Tibial artery (tissue), 4 donors: Measurements from ENCODE around the gene PKMYT1.

Source experiments
- DNase-seq, 2 donors: peaks; one replicate each; pipeline ENCODE4 v3.0.0-alpha.2; 2019
- H3K27ac ChIP-seq, 2 donors: fragments of 200-600 bp; sonication (generic) in 1 of 2; 1 replicate in 1 of 2; 2 replicates in 1 of 2; pipeline ENCODE4 v1.5.1; 2018 to 2019; ENCODE audit warnings: mild to moderate bottlenecking in 1 of 2
- H3K27me3 ChIP-seq, 2 donors: fragments of 200-600 bp; sonication (generic) in 1 of 2; one replicate each; pipeline versions ENCODE4 v1.5.1 to v1.6.0; 2016 to 2019
- H3K36me3 ChIP-seq, 3 donors: fragments of 200-600 bp; sonication (generic) in 2 of 3; one replicate each; pipeline ENCODE4 v1.5.1; 2016 to 2019; ENCODE audit warnings: mild to moderate bottlenecking in 2 of 3
- H3K4me1 ChIP-seq, 4 donors: fragments of 200-600 bp; sonication (generic) in 2 of 4; 1 replicate in 3 of 4; 2 replicates in 1 of 4; pipeline ENCODE4 v1.5.1; 2016 to 2019
- H3K4me3 ChIP-seq, 2 donors: fragments of 200-600 bp; sonication (generic) in 1 of 2; 1 replicate in 1 of 2; 2 replicates in 1 of 2; pipeline ENCODE4 v1.5.1; 2018 to 2019; ENCODE audit warnings: mild to moderate bottlenecking in 2 of 2
- H3K9me3 ChIP-seq, 3 donors: fragments of 200-600 bp; sonication (generic) in 1 of 3; one replicate each; pipeline ENCODE4 v1.5.1; 2016 to 2019
- CTCF ChIP-seq, 2 experiments: fragments of 200-600 bp in 1 of 2; fragments of 450-650 bp in 1 of 2; IDR thresholded peaks; one replicate each; pipeline ENCODE4 v1.5.1; 2017 to 2019; ENCODE audit warnings: antibody characterized with exemption in 2 of 2, mild to moderate bottlenecking in 1 of 2, moderate library complexity in 1 of 2
- intact Hi-C: fragments of 100-400 bp; cut with DNase I; formaldehyde crosslinking; loops from one replicate; pipeline ENCODE4 v1.15.0; 2023; ENCODE audit warnings: low total_unique reads

The PKMYT1 gene

GRCh38 chr16:2955438-2955778, 24.8 kb downstream of the PKMYT1 start:
- Histone ChIP-seq H3K4me1 (no peaks in the 10 kb centered on the region), H3K36me3 (no peaks in the 10 kb centered on the region), H3K27ac (no peak overlapping the region), H3K4me3 (no peak overlapping the region), H3K27me3 (peaks cover 0 to 54% of the 10 kb centered on the region in 2 donors), H3K9me3 (no peaks in the 10 kb centered on the region)
- DNase-seq = no peak
- intact Hi-C loops = no loop called here
- no peak for TF ChIP-seq CTCF (IDR thresholded peaks at IDR 0.05)

GRCh38 chr16:2954656-2955381, 25.4 kb downstream of the PKMYT1 start:
- no peaks in the 10 kb centered on the region for H3K9me3 ChIP-seq
- H3K27ac ChIP-seq = no peak overlapping the region
- no peak overlapping the region for H3K4me3 ChIP-seq
- intact Hi-C loops = no loop called here
- DNase-seq = no peak
- TF ChIP-seq CTCF (IDR thresholded peaks at IDR 0.05) = no peak
- no peaks in the 10 kb centered on the region for H3K4me1 ChIP-seq
- H3K36me3 ChIP-seq = peaks cover 0 to 4% (median 2%) of the 10 kb centered on the region in 3 donors
- H3K27me3 ChIP-seq = peaks cover 0 to 48% of the 10 kb centered on the region in 2 donors

- no peak overlapping the region for H3K4me3 ChIP-seq
- intact Hi-C loops = no loop called here
- H3K36me3 ChIP-seq = peaks cover 5 to 12% (median 10%) of the 10 kb centered on the region in 3 donors
- H3K4me1 ChIP-seq = no peaks in the 10 kb centered on the region
- no peak for TF ChIP-seq CTCF (IDR thresholded peaks at IDR 0.05)
- H3K27me3 ChIP-seq = peaks cover 0 to 41% of the 10 kb centered on the region in 2 donors
- no peaks in the 10 kb centered on the region for H3K9me3 ChIP-seq
- DNase-seq = no peak
- no peak overlapping the region for H3K27ac ChIP-seq
Observed at GRCh38 chr16:2953706-2954627, 26.3 kb downstream of the PKMYT1 start.

GRCh38 chr16:2952679-2953078, 27.6 kb downstream of the PKMYT1 start:
- intact Hi-C loops = no loop called here
- Histone ChIP-seq H3K27ac (no peak overlapping the region), H3K36me3 (peaks cover 8 to 21% (median 15%) of the 10 kb centered on the region in 3 donors), H3K27me3 (peaks cover 0 to 39% of the 10 kb centered on the region in 2 donors), H3K9me3 (no peaks in the 10 kb centered on the region), H3K4me1 (no peaks in the 10 kb centered on the region), H3K4me3 (no peak overlapping the region)
- no peak for DNase-seq
- no peak for TF ChIP-seq CTCF (IDR thresholded peaks at IDR 0.05)

- H3K36me3 ChIP-seq = peaks cover 8 to 29% (median 15%) of the 10 kb centered on the region in 3 donors
- intact Hi-C loops = no loop called here
- TF ChIP-seq CTCF (IDR thresholded peaks at IDR 0.05) = no peak
- peaks cover 0 to 24% of the 10 kb centered on the region in 2 donors for H3K27me3 ChIP-seq
- no peak for DNase-seq
- no peak overlapping the region for H3K4me3 ChIP-seq
- H3K9me3 ChIP-seq = no peaks in the 10 kb centered on the region
- no peak overlapping the region for H3K27ac ChIP-seq
- no peaks in the 10 kb centered on the region for H3K4me1 ChIP-seq
Observed at GRCh38 chr16:2950773-2951172, 29.5 kb downstream of the PKMYT1 start.
